Endodermal cell (in vitro differentiated cells): Measurements from ENCODE around the gene CACNA1I. TPM values are rescaled to one million over a fixed set of nuclear protein-coding genes. Genes with fewer than 3 reads are reported as not detected.

Experiments used
- DNase-seq: peaks from one replicate; pipeline ENCODE4 v3.0.0-alpha.2; 2017
- H3K27ac ChIP-seq: 2 replicates; pipeline ENCODE4 v1.5.1; 2013; ENCODE audit warnings: mild to moderate bottlenecking, low read depth, low read length, moderate library complexity
- H3K27me3 ChIP-seq: 2 replicates; pipeline ENCODE4 v1.6.1; 2013; ENCODE audit warnings: mild to moderate bottlenecking, low read length, moderate library complexity; ENCODE audit not compliant: insufficient read depth, control insufficient read depth, poor library complexity, severe bottlenecking
- H3K36me3 ChIP-seq: 2 replicates; pipeline ENCODE4 v1.7.0; 2013; ENCODE audit warnings: mild to moderate bottlenecking, low read length, moderate library complexity; ENCODE audit not compliant: control insufficient read depth, insufficient read depth
- H3K4me1 ChIP-seq: one replicate; pipeline ENCODE4 v1.7.0; 2013; ENCODE audit warnings: low read length; ENCODE audit not compliant: control insufficient read depth, insufficient read depth
- H3K4me3 ChIP-seq: 2 replicates; pipeline ENCODE4 v1.5.1; 2013; ENCODE audit warnings: mild to moderate bottlenecking, low read length, moderate library complexity
- H3K9ac ChIP-seq: 2 replicates; pipeline ENCODE4 v1.6.1; 2013; ENCODE audit warnings: mild to moderate bottlenecking, low read length, moderate library complexity; ENCODE audit not compliant: poor library complexity, severe bottlenecking; ENCODE audit errors: extremely low read depth
- H3K9me3 ChIP-seq: 2 replicates; pipeline ENCODE4 v1.6.1; 2013; ENCODE audit warnings: mild to moderate bottlenecking, low read length, moderate library complexity; ENCODE audit not compliant: control insufficient read depth
- H3K27ac Mint-ChIP-seq: 2 replicates; pipeline ENCODE4 v1.8.0; 2020; ENCODE audit warnings: mixed read lengths
- H3K27me3 Mint-ChIP-seq: 2 replicates; pipeline ENCODE4 v1.8.0; 2021; ENCODE audit warnings: mild to moderate bottlenecking, mixed read lengths; ENCODE audit not compliant: insufficient read depth
- H3K36me3 Mint-ChIP-seq: 2 replicates; pipeline ENCODE4 v1.8.0; 2020; ENCODE audit warnings: low read depth, mixed read lengths
- H3K4me1 Mint-ChIP-seq: 2 replicates; pipeline ENCODE4 v1.8.0; 2020; ENCODE audit warnings: mixed read lengths
- H3K4me3 Mint-ChIP-seq: 2 replicates; pipeline ENCODE4 v1.8.0; 2020; ENCODE audit warnings: mild to moderate bottlenecking, moderate library complexity, mixed read lengths
- H3K9me3 Mint-ChIP-seq: 2 replicates; pipeline ENCODE4 v1.8.0; 2020; ENCODE audit warnings: mild to moderate bottlenecking, mixed read lengths
- CTCF ChIP-seq: fragments of 200-600 bp; sonication (generic); conservative IDR thresholded peaks from 2 replicates; pipeline ENCODE4 v1.5.0; 2021; ENCODE audit warnings: antibody characterized with exemption, mild to moderate bottlenecking
- WGBS, 2 experiments: methylation state at CpG; one replicate each; pipeline versions ENCODE4 v1.1.5 to v1.1.7; 2013; ENCODE audit warnings: missing lambda C conversion rate in 2 of 2, mixed read lengths in 1 of 2; ENCODE audit not compliant: insufficient coverage in 1 of 2, insufficient read length in 1 of 2; 5-methylcytosine and 5-hydroxymethylcytosine counted together
- total RNA-seq, 2 donors: library from RNA; stranded (reverse); fragmentation: NEBNext Ultra II Directional in 1 of 2; extraction: Animal tissue kit (Norgen Biotek cat#: 25700) in 1 of 2; gene quantifications; 2 replicates in 1 of 2; 3 replicates in 1 of 2; pipeline ENCODE4 v1.2.1, GENCODE V29; 2021

CACNA1I gene
- total RNA-seq, 2 donors from 2014 or later: 1.2 to 2.2 TPM

DNA sequence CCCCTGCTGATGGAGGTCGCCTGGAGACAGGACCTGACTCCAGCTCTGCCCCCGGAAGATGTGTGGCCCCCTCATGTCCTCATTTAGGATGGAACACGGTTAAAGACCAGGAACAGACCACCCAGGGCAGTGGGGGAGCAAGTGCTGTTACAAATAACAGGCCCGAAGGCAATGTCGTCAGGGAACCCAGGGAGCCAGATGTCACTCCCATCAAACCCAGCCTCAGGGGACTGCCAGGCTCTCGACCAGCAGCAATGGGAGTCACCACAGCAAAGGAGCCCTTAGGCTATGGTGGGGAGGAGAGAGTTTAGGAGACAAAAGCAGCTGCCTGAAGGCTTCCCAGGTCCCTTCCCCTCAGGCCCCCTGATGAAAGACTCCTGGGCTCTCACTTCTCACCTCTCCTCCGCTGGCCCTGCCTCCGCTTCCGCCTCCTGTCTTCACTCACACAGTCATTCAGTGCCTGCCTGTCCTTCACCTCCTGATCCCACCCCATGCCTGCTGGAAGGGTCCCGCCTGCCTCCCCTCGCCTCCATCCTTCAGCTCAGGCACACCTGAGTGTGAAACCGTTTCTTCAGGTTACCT, 42.4 kb upstream of the CACNA1I start:
- Mint-ChIP-seq H3K9me3 (no peaks in the 10 kb centered on the region), H3K27me3 (no peaks in the 10 kb centered on the region), H3K27ac (peak overlapping the region; percentile 44), H3K36me3 (peaks cover 50% of the 10 kb centered on the region), H3K4me1 (peaks cover 40% of the 10 kb centered on the region), H3K4me3 (no peak overlapping the region)
- 83 to 97% methylated on average over 8 to 12 of the region's 12 CpGs for whole genome bisulfite sequencing, 2 experiments
- H3K4me1 ChIP-seq: peaks cover 13% of the 10 kb centered on the region
- H3K4me3 ChIP-seq: no peak overlapping the region
- peaks cover 50% of the 10 kb centered on the region for H3K36me3 ChIP-seq
- H3K9ac ChIP-seq: no peak overlapping the region
- peak; percentile 63 for DNase-seq
- TF ChIP-seq CTCF: no peak
- H3K27ac ChIP-seq: peak overlapping the region; percentile 56
- no peaks in the 10 kb centered on the region for H3K27me3 ChIP-seq
- H3K9me3 ChIP-seq: no peaks in the 10 kb centered on the region

DNA sequence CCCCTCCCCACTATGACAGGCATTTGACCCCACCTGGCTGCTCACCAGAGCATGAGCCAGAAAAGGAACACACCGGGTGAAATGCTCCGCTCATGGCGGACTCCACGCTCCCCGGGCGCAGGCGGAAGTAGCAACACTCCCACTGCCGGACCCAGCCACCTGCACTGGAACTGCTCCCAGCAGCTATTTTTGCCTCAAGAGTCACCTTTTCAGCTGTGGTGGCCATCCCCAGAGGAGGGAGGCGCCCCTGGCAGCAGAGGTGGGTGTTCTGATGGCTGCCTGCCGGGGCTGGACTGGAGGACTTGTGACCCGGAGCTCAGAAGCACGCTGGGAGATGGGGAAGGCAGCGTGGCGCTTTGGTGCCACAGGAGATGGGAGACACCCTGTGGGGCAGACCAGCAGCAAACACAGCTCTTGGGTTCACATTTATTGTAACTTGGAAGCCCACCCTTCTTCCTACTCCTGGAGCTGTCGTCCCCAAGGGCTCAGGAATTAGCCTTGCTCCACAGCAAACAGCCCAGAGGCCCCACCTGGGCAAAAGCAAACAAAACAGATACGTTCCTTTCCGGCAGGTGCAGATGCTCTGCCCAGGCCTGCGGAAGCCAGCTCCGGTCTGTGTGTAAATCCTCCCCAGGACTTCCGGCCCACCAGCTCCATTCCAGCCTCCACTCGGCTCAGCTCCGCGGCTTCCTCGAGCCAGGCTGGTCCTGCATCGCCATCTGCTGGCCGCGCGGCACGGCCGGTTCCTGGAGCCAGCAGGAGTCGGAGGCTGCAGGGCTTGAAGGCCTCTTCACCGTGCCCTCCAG, 41.7 kb upstream of the CACNA1I start:
- no peaks in the 10 kb centered on the region for H3K27me3 ChIP-seq
- Mint-ChIP-seq H3K27ac (peak overlapping the region; percentile 55), H3K9me3 (no peaks in the 10 kb centered on the region), H3K4me1 (peaks cover 41% of the 10 kb centered on the region), H3K4me3 (no peak overlapping the region), H3K27me3 (no peaks in the 10 kb centered on the region), H3K36me3 (peaks cover 46% of the 10 kb centered on the region)
- no peak overlapping the region for H3K4me3 ChIP-seq
- H3K9me3 ChIP-seq: no peaks in the 10 kb centered on the region
- peak overlapping the region; percentile 30 for H3K27ac ChIP-seq
- H3K9ac ChIP-seq: no peak overlapping the region
- H3K4me1 ChIP-seq: peaks cover 13% of the 10 kb centered on the region
- TF ChIP-seq CTCF: peak; percentile 97
- DNase-seq: peak; percentile 98
- 46 to 50% methylated on average over 25 to 32 of the region's 32 CpGs for WGBS, 2 experiments
- peaks cover 46% of the 10 kb centered on the region for H3K36me3 ChIP-seq

DNA sequence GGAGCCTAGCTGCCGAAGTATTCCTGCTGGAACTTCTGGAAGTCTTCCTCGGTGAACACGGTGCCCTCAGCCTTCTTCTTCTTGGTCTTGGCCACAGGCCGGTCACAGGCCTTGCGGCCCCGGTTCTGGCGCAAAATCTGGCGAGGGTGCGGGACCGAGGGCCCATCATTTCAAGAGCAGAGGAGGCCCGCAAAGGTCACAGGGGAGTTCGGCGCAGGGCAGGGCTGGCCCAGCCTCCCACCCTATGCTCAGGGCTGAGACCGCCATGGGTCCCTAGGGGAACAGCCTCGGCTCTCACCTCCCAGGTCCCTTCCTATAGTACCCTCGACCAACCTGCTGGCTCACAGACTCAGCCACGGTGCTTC, 41.1 kb upstream of the CACNA1I start:
- Histone ChIP-seq H3K9ac (no peak overlapping the region), H3K27me3 (no peaks in the 10 kb centered on the region), H3K9me3 (no peaks in the 10 kb centered on the region), H3K4me3 (no peak overlapping the region), H3K36me3 (peaks cover 40% of the 10 kb centered on the region), H3K4me1 (peaks cover 19% of the 10 kb centered on the region), H3K27ac (no peak overlapping the region)
- Mint-ChIP-seq H3K27ac (peak overlapping the region; percentile 55), H3K27me3 (no peaks in the 10 kb centered on the region), H3K4me1 (peaks cover 47% of the 10 kb centered on the region), H3K4me3 (no peak overlapping the region), H3K9me3 (no peaks in the 10 kb centered on the region), H3K36me3 (peaks cover 41% of the 10 kb centered on the region)
- peak; percentile 4 for TF ChIP-seq CTCF
- WGBS, 2 experiments: 71 to 78% methylated on average over 15 to 17 of the region's 17 CpGs
- DNase-seq: no peak
